IPS-20b (cell line): Measurements from ENCODE around the gene ELP6.

Source experiments
- H3K27ac ChIP-seq: one replicate; pipeline ENCODE4 v1.5.1; 2013; ENCODE audit warnings: low read length
- H3K27me3 ChIP-seq: 2 replicates; pipeline ENCODE4 v1.6.1; 2013; ENCODE audit warnings: mild to moderate bottlenecking, low read length, inconsistent platforms; ENCODE audit not compliant: insufficient read depth
- H3K36me3 ChIP-seq: 2 replicates; pipeline ENCODE4 v1.6.1; 2013; ENCODE audit warnings: low read depth, mild to moderate bottlenecking, inconsistent platforms, low read length, moderate library complexity; ENCODE audit not compliant: insufficient read depth
- H3K4me1 ChIP-seq: 2 replicates; pipeline ENCODE4 v1.6.1; 2013; ENCODE audit warnings: mild to moderate bottlenecking, control low read depth, inconsistent platforms, low read length, moderate library complexity; ENCODE audit not compliant: insufficient read depth
- H3K4me3 ChIP-seq: 2 replicates; pipeline ENCODE4 v1.5.1; 2013; ENCODE audit warnings: mild to moderate bottlenecking, low read length, inconsistent platforms
- H3K9ac ChIP-seq: 2 replicates; pipeline ENCODE4 v1.6.1; 2013; ENCODE audit warnings: low read depth, mild to moderate bottlenecking, inconsistent platforms, low read length, moderate library complexity
- H3K9me3 ChIP-seq: 2 replicates; pipeline ENCODE4 v1.6.1; 2013; ENCODE audit warnings: mild to moderate bottlenecking, low read depth, low read length, inconsistent platforms; ENCODE audit not compliant: insufficient read depth

Gene ELP6

GRCh38 chr3:47513125-47513929 lies at the start of gene ELP6:
TSS of gene ELP6 (minus strand) at chr3:47513712. CDS start at chr3:47513590, 122 bp downstream.
- peak within 1 kb of the TSS; percentile 95 for H3K4me3 ChIP-seq
- H3K9me3 ChIP-seq: no peaks in the 10 kb centered on the region
- H3K4me1 ChIP-seq: no peaks in the 10 kb centered on the region
- peak within 1 kb of the TSS; percentile 98 for H3K27ac ChIP-seq
- peaks cover 31% of the 10 kb centered on the region for H3K36me3 ChIP-seq
- peak within 1 kb of the TSS; percentile 95 for H3K9ac ChIP-seq
- H3K27me3 ChIP-seq: no peaks in the 10 kb centered on the region

GRCh38 chr3:47556351-47556750 lies 42.8 kb upstream of the ELP6 start:
- H3K27ac ChIP-seq: no peak overlapping the region
- no peaks in the 10 kb centered on the region for H3K36me3 ChIP-seq
- H3K4me1 ChIP-seq: no peaks in the 10 kb centered on the region
- no peak overlapping the region for H3K9ac ChIP-seq
- no peak overlapping the region for H3K4me3 ChIP-seq
- no peaks in the 10 kb centered on the region; the same call in 1 of the 2 replicates for H3K9me3 ChIP-seq
- no peaks in the 10 kb centered on the region for H3K27me3 ChIP-seq

- no peak overlapping the region for H3K4me3 ChIP-seq
- H3K27ac ChIP-seq: no peak overlapping the region
- no peak overlapping the region for H3K9ac ChIP-seq
- no peaks in the 10 kb centered on the region; the same call in 1 of the 2 replicates for H3K9me3 ChIP-seq
- H3K4me1 ChIP-seq: no peaks in the 10 kb centered on the region
- H3K27me3 ChIP-seq: no peaks in the 10 kb centered on the region
- H3K36me3 ChIP-seq: no peaks in the 10 kb centered on the region
These were observed 40.8 kb upstream of the ELP6 start for GRCh38 chr3:47554335-47554734.

- Histone ChIP-seq H3K27ac (no peak overlapping the region), H3K36me3 (no peaks in the 10 kb centered on the region), H3K4me1 (no peaks in the 10 kb centered on the region), H3K9me3 (no peaks in the 10 kb centered on the region; the same call in 1 of the 2 replicates), H3K4me3 (no peak overlapping the region), H3K9ac (no peak overlapping the region), H3K27me3 (no peaks in the 10 kb centered on the region)
These were observed 39.9 kb upstream of the ELP6 start for GRCh38 chr3:47553407-47553806.

GRCh38 chr3:47542471-47543173 lies 29.1 kb upstream of the ELP6 start:
- no peak overlapping the region for H3K9ac ChIP-seq
- no peak overlapping the region for H3K4me3 ChIP-seq
- H3K27me3 ChIP-seq: no peaks in the 10 kb centered on the region
- no peaks in the 10 kb centered on the region for H3K4me1 ChIP-seq
- no peaks in the 10 kb centered on the region for H3K9me3 ChIP-seq
- no peak overlapping the region for H3K27ac ChIP-seq
- H3K36me3 ChIP-seq: no peaks in the 10 kb centered on the region

GRCh38 chr3:47541583-47542108 lies 28.1 kb upstream of the ELP6 start:
- no peaks in the 10 kb centered on the region for H3K9me3 ChIP-seq

GRCh38 chr3:47540281-47540680 lies 26.8 kb upstream of the ELP6 start:
- H3K9ac ChIP-seq: no peak overlapping the region
- no peak overlapping the region for H3K27ac ChIP-seq
- H3K4me1 ChIP-seq: no peaks in the 10 kb centered on the region
- H3K9me3 ChIP-seq: no peaks in the 10 kb centered on the region
- no peak overlapping the region for H3K4me3 ChIP-seq
- H3K27me3 ChIP-seq: no peaks in the 10 kb centered on the region
- no peaks in the 10 kb centered on the region for H3K36me3 ChIP-seq

More at GRCh38 chr3:47541583-47542108, 28.1 kb upstream of the ELP6 start:
- Histone ChIP-seq H3K4me1 (no peaks in the 10 kb centered on the region), H3K4me3 (no peak overlapping the region), H3K9ac (no peak overlapping the region), H3K27ac (no peak overlapping the region), H3K36me3 (no peaks in the 10 kb centered on the region), H3K27me3 (no peaks in the 10 kb centered on the region)

- H3K4me3 ChIP-seq: no peak overlapping the region
- no peak overlapping the region for H3K27ac ChIP-seq
- no peaks in the 10 kb centered on the region for H3K9me3 ChIP-seq
- no peaks in the 10 kb centered on the region for H3K4me1 ChIP-seq
- no peak overlapping the region for H3K9ac ChIP-seq
- H3K36me3 ChIP-seq: no peaks in the 10 kb centered on the region
- H3K27me3 ChIP-seq: no peaks in the 10 kb centered on the region
These were observed 23.5 kb upstream of the ELP6 start for GRCh38 chr3:47536967-47537366.

- Histone ChIP-seq H3K9me3 (no peaks in the 10 kb centered on the region), H3K9ac (no peak overlapping the region), H3K36me3 (no peaks in the 10 kb centered on the region), H3K4me3 (no peak overlapping the region), H3K27ac (no peak overlapping the region), H3K27me3 (no peaks in the 10 kb centered on the region), H3K4me1 (no peaks in the 10 kb centered on the region)
These were observed 22.8 kb upstream of the ELP6 start for GRCh38 chr3:47536221-47536891.

- Histone ChIP-seq H3K9ac (no peak overlapping the region), H3K36me3 (no peaks in the 10 kb centered on the region), H3K4me1 (no peaks in the 10 kb centered on the region), H3K4me3 (no peak overlapping the region), H3K9me3 (no peaks in the 10 kb centered on the region), H3K27me3 (no peaks in the 10 kb centered on the region), H3K27ac (no peak overlapping the region)
These were observed 20.5 kb upstream of the ELP6 start for GRCh38 chr3:47533996-47534454.

- no peak overlapping the region for H3K27ac ChIP-seq
- no peaks in the 10 kb centered on the region for H3K36me3 ChIP-seq
- no peaks in the 10 kb centered on the region for H3K4me1 ChIP-seq
- H3K4me3 ChIP-seq: no peak overlapping the region
- no peak overlapping the region for H3K9ac ChIP-seq
- H3K9me3 ChIP-seq: no peaks in the 10 kb centered on the region
- no peaks in the 10 kb centered on the region for H3K27me3 ChIP-seq
These were observed 20.0 kb upstream of the ELP6 start for GRCh38 chr3:47533481-47533880.
